ENCODE data around the gene C22orf23. TPM values are rescaled to one million over a fixed set of nuclear protein-coding genes. Genes with fewer than 3 reads are reported as not detected.

C22orf23 gene
- total and polyA plus RNA-seq, 10 of the 15 experiments (the other 5 are each of a cell fraction or from before 2014, with no cell fraction given) = 0.04 to 0.38 (median 0.11) TPM; not detected in 5

DNA sequence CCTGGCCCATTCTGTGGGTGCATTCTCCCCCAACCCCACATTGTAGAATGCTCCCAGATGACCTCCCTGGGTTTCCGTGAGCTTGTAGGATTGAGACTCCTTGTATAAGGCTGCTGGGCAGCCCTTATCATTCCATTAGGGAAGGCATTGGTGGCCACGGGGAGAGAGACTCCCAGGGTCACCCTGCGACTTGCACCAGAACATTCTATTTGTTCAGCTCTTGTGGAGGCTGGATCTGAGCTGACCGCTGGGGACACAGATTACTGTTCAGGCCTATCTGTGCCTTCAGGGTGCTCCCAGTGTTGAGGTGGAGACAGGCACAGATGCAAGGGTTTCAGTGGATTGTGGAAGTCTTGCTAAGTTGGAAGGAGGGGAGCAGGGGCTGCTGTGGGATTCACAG is 29.5 kb downstream of the C22orf23 start:
- ATAC-seq = no peak
- H3K9ac ChIP-seq (ENCODE audit: control insufficient read depth, insufficient read depth, low read length) = no peak overlapping the region
- H3K27me3 ChIP-seq (replicated peaks in 1 of 2; ENCODE audit: control insufficient read depth in 2 of 2, insufficient read depth in 2 of 2, low read length in 1 of 2) = no peaks in the 10 kb centered on the region
- H3K9me3 ChIP-seq (replicated peaks; ENCODE audit: control insufficient read depth, insufficient read depth, low read length) = no peaks in the 10 kb centered on the region
- no peak for FAIRE-seq
- SMC1A ChIA-PET (ENCODE audit: uncharacterized antibody, unreplicated experiment) = no interaction called here
- no peak for DNase-seq (ENCODE audit: low read depth, low spot score)
- CTCF ChIA-PET = interaction anchor here (1.4 kb wide), 1 partner anchor 49 kb away, joined by 3 read pairs; no protein-coding TSS in a partner anchor
- no peak overlapping the region for H3K4me2 ChIP-seq (ENCODE audit: control insufficient read depth, insufficient read depth)
- H3K36me3 ChIP-seq (ENCODE audit: control insufficient read depth in 2 of 2, insufficient read depth in 2 of 2, low read length in 1 of 2) = peaks cover 3 to 6% of the 10 kb centered on the region in 2 experiments; a peak in 3 of 4 replicates
- H3K4me3 ChIP-seq = no peak overlapping the region
- no peak overlapping the region for H3K27ac ChIP-seq (ENCODE audit: control insufficient read depth, insufficient read depth)
- H2AFZ ChIP-seq (ENCODE audit: control insufficient read depth, low read depth, low read length) = no peak overlapping the region
- intact Hi-C loops (cut with micrococcal nuclease; ENCODE audit: unreplicated experiment) = no loop called here
- RAD21 ChIA-PET (ENCODE audit: unreplicated experiment) = no interaction called here
- H3K79me2 ChIP-seq (ENCODE audit: control insufficient read depth, insufficient read depth, low read length) = no peaks in the 10 kb centered on the region
- WGBS (ENCODE audit: insufficient coverage, insufficient replicate concordance, low lambda C conversion rate, missing lambda C conversion rate) = 87% methylated on average over 4 of the region's 4 CpGs
- BruUV-seq (replicated peaks) = no TSS peak
- no peaks in the 10 kb centered on the region for H4K20me1 ChIP-seq (ENCODE audit: control insufficient read depth, insufficient read depth)
- in situ Hi-C loops (cut with MboI) = no loop called here
- H3K4me1 ChIP-seq (ENCODE audit: control insufficient read depth, insufficient read depth, low read length) = no peaks in the 10 kb centered on the region
- no peak for TF ChIP-seq SPI1 (IDR thresholded peaks at IDR 0.05; ENCODE audit: borderline replicate concordance, insufficient read depth, low read depth, low read length)
- no peak for TF ChIP-seq RFX5 (IDR thresholded peaks at IDR 0.05; ENCODE audit: low read depth, low read length)
- no peak for TF ChIP-seq SMARCA5 (IDR thresholded peaks at IDR 0.05)
- TF ChIP-seq SUZ12 (IDR thresholded peaks at IDR 0.05; ENCODE audit: unreplicated experiment) = no peak
- TF ChIP-seq, protein P1, sequence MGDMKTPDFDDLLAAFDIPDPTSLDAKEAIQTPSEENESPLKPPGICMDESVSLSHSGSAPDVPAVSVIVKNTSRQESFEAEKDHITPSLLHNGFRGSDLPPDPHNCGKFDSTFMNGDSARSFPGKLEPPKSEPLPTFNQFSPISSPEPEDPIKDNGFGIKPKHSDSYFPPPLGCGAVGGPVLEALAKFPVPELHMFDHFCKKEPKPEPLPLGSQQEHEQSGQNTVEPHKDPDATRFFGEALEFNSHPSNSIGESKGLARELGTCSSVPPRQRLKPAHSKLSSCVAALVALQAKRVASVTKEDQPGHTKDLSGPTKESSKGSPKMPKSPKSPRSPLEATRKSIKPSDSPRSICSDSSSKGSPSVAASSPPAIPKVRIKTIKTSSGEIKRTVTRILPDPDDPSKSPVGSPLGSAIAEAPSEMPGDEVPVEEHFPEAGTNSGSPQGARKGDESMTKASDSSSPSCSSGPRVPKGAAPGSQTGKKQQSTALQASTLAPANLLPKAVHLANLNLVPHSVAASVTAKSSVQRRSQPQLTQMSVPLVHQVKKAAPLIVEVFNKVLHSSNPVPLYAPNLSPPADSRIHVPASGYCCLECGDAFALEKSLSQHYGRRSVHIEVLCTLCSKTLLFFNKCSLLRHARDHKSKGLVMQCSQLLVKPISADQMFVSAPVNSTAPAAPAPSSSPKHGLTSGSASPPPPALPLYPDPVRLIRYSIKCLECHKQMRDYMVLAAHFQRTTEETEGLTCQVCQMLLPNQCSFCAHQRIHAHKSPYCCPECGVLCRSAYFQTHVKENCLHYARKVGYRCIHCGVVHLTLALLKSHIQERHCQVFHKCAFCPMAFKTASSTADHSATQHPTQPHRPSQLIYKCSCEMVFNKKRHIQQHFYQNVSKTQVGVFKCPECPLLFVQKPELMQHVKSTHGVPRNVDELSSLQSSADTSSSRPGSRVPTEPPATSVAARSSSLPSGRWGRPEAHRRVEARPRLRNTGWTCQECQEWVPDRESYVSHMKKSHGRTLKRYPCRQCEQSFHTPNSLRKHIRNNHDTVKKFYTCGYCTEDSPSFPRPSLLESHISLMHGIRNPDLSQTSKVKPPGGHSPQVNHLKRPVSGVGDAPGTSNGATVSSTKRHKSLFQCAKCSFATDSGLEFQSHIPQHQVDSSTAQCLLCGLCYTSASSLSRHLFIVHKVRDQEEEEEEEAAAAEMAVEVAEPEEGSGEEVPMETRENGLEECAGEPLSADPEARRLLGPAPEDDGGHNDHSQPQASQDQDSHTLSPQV (IDR thresholded peaks at IDR 0.05) = no peak
- no peak for TF ChIP-seq POLR2AphosphoS5 (IDR thresholded peaks at IDR 0.05; ENCODE audit: low read length)
- TF ChIP-seq, protein P2, sequence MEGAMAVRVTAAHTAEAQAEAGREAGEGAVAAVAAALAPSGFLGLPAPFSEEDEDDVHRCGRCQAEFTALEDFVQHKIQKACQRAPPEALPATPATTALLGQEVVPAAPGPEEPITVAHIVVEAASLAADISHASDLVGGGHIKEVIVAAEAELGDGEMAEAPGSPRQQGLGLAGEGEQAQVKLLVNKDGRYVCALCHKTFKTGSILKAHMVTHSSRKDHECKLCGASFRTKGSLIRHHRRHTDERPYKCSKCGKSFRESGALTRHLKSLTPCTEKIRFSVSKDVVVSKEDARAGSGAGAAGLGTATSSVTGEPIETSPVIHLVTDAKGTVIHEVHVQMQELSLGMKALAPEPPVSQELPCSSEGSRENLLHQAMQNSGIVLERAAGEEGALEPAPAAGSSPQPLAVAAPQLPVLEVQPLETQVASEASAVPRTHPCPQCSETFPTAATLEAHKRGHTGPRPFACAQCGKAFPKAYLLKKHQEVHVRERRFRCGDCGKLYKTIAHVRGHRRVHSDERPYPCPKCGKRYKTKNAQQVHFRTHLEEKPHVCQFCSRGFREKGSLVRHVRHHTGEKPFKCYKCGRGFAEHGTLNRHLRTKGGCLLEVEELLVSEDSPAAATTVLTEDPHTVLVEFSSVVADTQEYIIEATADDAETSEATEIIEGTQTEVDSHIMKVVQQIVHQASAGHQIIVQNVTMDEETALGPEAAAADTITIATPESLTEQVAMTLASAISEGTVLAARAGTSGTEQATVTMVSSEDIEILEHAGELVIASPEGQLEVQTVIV (IDR thresholded peaks at IDR 0.05; ENCODE audit: borderline replicate concordance, partially characterized antibody) = no peak
- TF ChIP-seq CBX3 (IDR thresholded peaks at IDR 0.05; ENCODE audit: borderline replicate concordance, low read depth) = no peak
- TF ChIP-seq, protein P3, sequence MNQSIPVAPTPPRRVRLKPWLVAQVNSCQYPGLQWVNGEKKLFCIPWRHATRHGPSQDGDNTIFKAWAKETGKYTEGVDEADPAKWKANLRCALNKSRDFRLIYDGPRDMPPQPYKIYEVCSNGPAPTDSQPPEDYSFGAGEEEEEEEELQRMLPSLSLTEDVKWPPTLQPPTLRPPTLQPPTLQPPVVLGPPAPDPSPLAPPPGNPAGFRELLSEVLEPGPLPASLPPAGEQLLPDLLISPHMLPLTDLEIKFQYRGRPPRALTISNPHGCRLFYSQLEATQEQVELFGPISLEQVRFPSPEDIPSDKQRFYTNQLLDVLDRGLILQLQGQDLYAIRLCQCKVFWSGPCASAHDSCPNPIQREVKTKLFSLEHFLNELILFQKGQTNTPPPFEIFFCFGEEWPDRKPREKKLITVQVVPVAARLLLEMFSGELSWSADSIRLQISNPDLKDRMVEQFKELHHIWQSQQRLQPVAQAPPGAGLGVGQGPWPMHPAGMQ (IDR thresholded peaks at IDR 0.05; ENCODE audit: borderline replicate concordance) = no peak
- no peak for TF ChIP-seq NRF1 (conservative IDR thresholded peaks at IDR 0.05; ENCODE audit: low read depth, low read length)
- TF ChIP-seq, protein P4, sequence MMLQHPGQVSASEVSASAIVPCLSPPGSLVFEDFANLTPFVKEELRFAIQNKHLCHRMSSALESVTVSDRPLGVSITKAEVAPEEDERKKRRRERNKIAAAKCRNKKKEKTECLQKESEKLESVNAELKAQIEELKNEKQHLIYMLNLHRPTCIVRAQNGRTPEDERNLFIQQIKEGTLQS (IDR thresholded peaks at IDR 0.05; ENCODE audit: borderline replicate concordance, extremely low read depth, low read depth, low read length) = no peak
- TF ChIP-seq TAF1 (IDR thresholded peaks at IDR 0.05; ENCODE audit: borderline replicate concordance, low read depth, low read length) = no peak
- POLR2A ChIA-PET = interaction anchor here (0.5 kb wide), 1 partner anchor 38 kb away, joined by 6 read pairs; no protein-coding TSS in a partner anchor

Data from GM12878 (cell line).